ENCODE measurements around the gene BTBD17. TPM values are rescaled to one million over a fixed set of nuclear protein-coding genes. Genes with fewer than 3 reads are reported as not detected.

Gene BTBD17
- total RNA-seq, 1 experiment from 2014 or later = not detected

- no peaks in the 10 kb centered on the region for H3K9me3 Mint-ChIP-seq (ENCODE audit: low read depth, unreplicated experiment)
- no peak overlapping the region for H3K4me3 Mint-ChIP-seq (ENCODE audit: low read depth, unreplicated experiment)
- no peaks in the 10 kb centered on the region for H3K36me3 Mint-ChIP-seq (ENCODE audit: insufficient read depth, unreplicated experiment)
- BruUV-seq (replicated peaks) = no TSS peak
- intact Hi-C loops (cut with micrococcal nuclease; ENCODE audit: unreplicated experiment) = loop anchor here (2.0 kb wide), 1 partner anchor 124 kb away; no protein-coding TSS in a partner anchor
- peaks cover 61% of the 10 kb centered on the region for H3K27me3 Mint-ChIP-seq (ENCODE audit: unreplicated experiment)
- no peak overlapping the region for H3K27ac Mint-ChIP-seq (ENCODE audit: unreplicated experiment)
- DNase-seq = no peak
- TF ChIP-seq CTCF (IDR thresholded peaks at IDR 0.05; ENCODE audit: unreplicated experiment) = no peak
- no peaks in the 10 kb centered on the region for H3K4me1 Mint-ChIP-seq (ENCODE audit: low read depth, unreplicated experiment)
- CTCF ChIA-PET = interaction anchor here (1.0 to 2.7 kb wide), 4 partner anchors 11 to 85 kb away, joined by 4 to 17 read pairs (median 6); no protein-coding TSS in a partner anchor
Observed at GRCh38 chr17:74369221-74369620, 7.6 kb upstream of the BTBD17 start.

GRCh38 chr17:74368341-74369081 lies 6.8 kb upstream of the BTBD17 start:
- intact Hi-C loops (cut with micrococcal nuclease; ENCODE audit: unreplicated experiment) = loop anchor here (2.0 kb wide), 1 partner anchor 124 kb away; no protein-coding TSS in a partner anchor
- BruUV-seq (replicated peaks) = no TSS peak
- Mint-ChIP-seq H3K27ac (ENCODE audit: unreplicated experiment) (no peak overlapping the region), H3K4me3 (ENCODE audit: low read depth, unreplicated experiment) (no peak overlapping the region), H3K36me3 (ENCODE audit: insufficient read depth, unreplicated experiment) (no peaks in the 10 kb centered on the region), H3K27me3 (ENCODE audit: unreplicated experiment) (peaks cover 66% of the 10 kb centered on the region), H3K4me1 (ENCODE audit: low read depth, unreplicated experiment) (no peaks in the 10 kb centered on the region), H3K9me3 (ENCODE audit: low read depth, unreplicated experiment) (no peaks in the 10 kb centered on the region)
- CTCF ChIA-PET = interaction anchor here (0.6 to 2.7 kb wide), 14 partner anchors 11 to 164 kb away, joined by 3 to 17 read pairs (median 4); no protein-coding TSS in a partner anchor
- peak; percentile 77 for DNase-seq
- peak; percentile 91 for TF ChIP-seq CTCF (IDR thresholded peaks at IDR 0.05; ENCODE audit: unreplicated experiment)

- intact Hi-C loops (cut with micrococcal nuclease; ENCODE audit: unreplicated experiment) = no loop called here
- BruUV-seq (replicated peaks) = no TSS peak
- Mint-ChIP-seq H3K4me3 (ENCODE audit: low read depth, unreplicated experiment) (no peak within 1 kb of the TSS), H3K36me3 (ENCODE audit: insufficient read depth, unreplicated experiment) (no peaks in the 10 kb centered on the region), H3K27me3 (ENCODE audit: unreplicated experiment) (peaks cover 79% of the 10 kb centered on the region), H3K9me3 (ENCODE audit: low read depth, unreplicated experiment) (no peaks in the 10 kb centered on the region), H3K27ac (ENCODE audit: unreplicated experiment) (no peak within 1 kb of the TSS), H3K4me1 (ENCODE audit: low read depth, unreplicated experiment) (no peaks in the 10 kb centered on the region)
- no peak for TF ChIP-seq CTCF (IDR thresholded peaks at IDR 0.05; ENCODE audit: unreplicated experiment)
- DNase-seq = no peak
- CTCF ChIA-PET = interaction anchor here (1.0 to 2.7 kb wide), 6 partner anchors 13 to 165 kb away, joined by 3 to 17 read pairs (median 6); no protein-coding TSS in a partner anchor
Observed at GRCh38 chr17:74367206-74367605, 5.5 kb upstream of the BTBD17 start, which contains the start of gene GPR142. GPR142 (plus strand) TSS chr17:74367506; CDS start chr17:74369541, 2,035 bp downstream.

GRCh38 chr17:74362810-74363498 lies 1.3 kb upstream of the BTBD17 start:
- Mint-ChIP-seq H3K36me3 (ENCODE audit: insufficient read depth, unreplicated experiment) (no peaks in the 10 kb centered on the region), H3K9me3 (ENCODE audit: low read depth, unreplicated experiment) (no peaks in the 10 kb centered on the region), H3K27ac (ENCODE audit: unreplicated experiment) (no peak overlapping the region), H3K4me3 (ENCODE audit: low read depth, unreplicated experiment) (no peak overlapping the region), H3K27me3 (ENCODE audit: unreplicated experiment) (peaks cover 100% of the 10 kb centered on the region), H3K4me1 (ENCODE audit: low read depth, unreplicated experiment) (no peaks in the 10 kb centered on the region)
- intact Hi-C loops (cut with micrococcal nuclease; ENCODE audit: unreplicated experiment) = no loop called here
- CTCF ChIA-PET = interaction anchor here (0.5 to 1.2 kb wide), 6 partner anchors 11 to 374 kb away, joined by 3 to 4 read pairs (median 4); partner anchors contain the start of gene CD300LB
- BruUV-seq (replicated peaks) = no TSS peak
- no peak for DNase-seq
- no peak for TF ChIP-seq CTCF (IDR thresholded peaks at IDR 0.05; ENCODE audit: unreplicated experiment)

Measured in Calu3 (cell line).